ENCODE measurements around the gene QSER1.
A peak's percentile ranks its signal among the peaks of the same experiment; 100 is the strongest.
"Not testable (repeated sequence)": the region's sequence is repeated elsewhere in the genome, so short reads cannot be mapped to it uniquely, and the experiment has no call there.

The QSER1 gene

DNA sequence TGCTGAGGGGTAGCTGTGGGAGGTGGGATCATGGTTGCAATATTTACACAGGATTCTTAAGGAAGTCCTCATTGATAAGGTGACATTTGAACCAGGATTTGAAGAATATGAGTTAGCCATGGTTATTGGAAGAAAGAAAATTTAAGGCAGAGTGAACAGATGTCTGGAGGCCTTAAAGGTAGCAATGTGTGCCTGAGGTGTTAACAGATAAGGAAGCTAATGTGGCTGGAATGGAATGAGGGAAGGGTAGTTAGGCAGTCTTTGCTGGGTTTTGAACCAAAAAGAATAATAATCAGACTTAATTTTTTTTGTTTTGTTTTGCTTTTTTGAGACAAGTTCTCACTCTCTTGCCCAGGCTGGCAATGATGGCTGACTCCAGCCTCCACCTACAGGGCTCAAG is 113.4 kb downstream of the QSER1 start:
- DNase-seq, result no peak

DNA sequence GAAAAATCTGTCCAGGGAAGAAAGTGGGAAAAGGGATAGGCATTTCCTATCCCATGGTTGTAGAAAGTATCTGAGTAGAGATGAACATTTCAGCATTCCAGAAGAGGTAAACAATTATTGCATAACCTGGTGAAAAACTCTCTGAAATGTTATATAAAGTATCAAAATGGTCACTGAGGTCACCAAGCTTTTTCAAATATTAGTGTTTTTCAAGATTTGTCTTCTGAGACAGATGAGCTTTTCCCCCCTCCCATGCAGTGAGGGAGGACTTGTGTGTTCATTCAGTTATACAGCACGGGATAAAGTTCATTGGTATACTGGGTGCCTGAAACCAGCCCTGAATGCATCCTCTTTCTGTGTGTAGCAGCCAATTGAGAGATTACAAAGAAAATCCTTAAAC is 121.1 kb downstream of the QSER1 start:
- no peak for DNase-seq

DNA sequence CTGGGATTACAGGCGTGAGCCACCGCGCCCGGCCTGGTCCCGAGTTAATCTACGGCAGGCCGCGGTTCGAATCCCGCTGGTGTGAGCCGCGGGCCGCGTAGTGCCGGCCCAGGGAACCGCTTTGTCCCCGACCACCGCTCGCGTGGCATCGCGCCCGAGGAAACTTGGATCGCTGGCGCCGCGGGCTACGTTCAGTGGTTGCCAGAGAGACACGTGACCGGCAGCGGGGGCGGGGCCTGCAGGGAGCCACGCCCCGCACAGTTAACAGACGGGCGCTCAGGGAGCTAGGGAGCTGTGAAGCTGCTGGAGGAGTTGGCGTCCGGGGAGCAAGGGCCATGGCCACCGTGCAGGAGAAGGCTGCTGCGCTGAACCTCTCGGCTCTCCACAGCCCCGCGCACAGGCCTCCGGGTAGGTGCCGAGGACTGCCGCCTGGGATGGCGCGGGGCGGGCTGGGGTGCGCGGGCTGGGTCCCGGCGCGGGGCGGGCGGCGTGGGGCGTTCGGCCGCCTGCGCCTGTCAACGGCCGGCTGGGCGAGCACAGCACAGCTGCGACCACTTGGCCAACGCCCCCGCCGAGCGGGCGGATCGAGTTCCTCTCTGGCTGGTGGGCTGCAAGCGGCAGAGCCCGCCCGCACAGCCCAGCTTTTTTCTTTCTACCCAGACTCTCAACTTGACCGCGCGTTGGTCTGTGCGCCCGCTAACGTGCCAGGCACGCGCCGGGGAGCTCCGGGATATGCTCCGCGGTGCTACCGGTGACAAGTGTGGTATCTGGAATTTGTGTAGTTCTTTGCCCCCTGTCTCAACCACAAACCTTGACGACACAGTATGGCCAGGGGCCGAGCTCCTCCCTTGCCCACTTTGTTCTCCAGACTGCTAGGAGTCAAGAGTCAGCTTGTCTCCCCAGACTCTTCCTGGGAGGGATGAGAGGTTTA is 123.3 kb downstream of the QSER1 start, which contains the start of gene DEPDC7:
DEPDC7 (plus strand) TSS at position 258 of the 931 bp plus-strand sequence; CDS start at position 336, 78 bp downstream.
- DNase-seq, result peak; percentile 69 to 87

DNA sequence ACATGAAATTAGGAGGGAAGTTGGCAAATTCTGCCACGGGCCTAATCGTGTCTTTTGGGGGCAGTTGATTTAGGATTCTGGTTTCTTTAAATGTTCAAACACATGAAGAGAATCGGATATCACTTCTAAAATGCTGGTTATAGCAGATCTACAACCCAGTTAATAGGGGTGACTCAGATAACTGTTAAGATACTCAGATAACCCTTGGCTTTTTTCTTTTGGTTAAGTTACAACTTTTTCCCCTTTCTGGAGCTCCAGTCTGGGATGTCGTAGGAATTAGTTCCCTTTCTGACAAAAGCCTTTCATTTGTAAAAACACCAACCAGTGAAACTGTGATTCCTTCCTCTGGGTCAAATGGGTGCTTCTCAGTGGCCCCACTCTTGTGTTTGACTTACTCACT is 124.0 kb downstream of the QSER1 start:
- no peak for DNase-seq

DNA sequence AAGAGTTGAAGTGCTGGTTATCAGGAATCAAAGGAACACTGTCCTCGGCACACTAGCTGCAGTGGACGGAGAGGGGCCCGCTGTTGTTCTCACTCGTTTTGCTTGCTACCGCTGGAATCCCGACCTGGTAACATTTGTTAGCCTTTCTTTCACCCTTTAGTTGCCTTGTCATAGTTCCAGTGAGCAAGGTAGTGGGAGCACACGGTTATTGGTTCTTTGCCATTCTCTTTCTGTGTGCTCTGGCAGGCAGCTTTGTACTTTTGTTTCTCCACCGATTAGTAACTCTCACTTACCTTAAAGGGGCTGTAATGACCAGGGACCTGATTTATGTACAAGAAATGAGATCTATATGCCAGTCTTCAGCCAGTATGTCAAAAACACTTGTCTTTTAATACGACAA is 124.9 kb downstream of the QSER1 start:
- DNase-seq, result no peak

DNA sequence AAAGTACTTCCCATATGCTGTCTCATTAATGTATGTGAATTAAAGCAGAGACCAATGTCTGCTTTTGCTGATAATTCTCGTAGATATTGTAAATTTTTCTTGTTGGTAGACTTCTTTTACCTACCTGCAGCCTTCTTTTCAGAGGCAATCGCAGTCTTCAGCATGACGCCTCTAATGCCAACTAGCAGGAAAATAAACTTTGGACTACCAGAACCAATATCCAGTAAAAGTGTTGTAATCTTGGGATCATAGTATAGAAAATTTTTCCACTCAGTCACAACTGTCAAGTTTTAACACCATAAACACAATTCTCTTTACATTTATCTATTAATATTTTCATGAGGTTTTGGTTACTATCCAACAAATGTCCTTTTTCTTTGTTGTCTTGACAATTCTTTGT is 125.4 kb downstream of the QSER1 start:
- no peak for DNase-seq

DNA sequence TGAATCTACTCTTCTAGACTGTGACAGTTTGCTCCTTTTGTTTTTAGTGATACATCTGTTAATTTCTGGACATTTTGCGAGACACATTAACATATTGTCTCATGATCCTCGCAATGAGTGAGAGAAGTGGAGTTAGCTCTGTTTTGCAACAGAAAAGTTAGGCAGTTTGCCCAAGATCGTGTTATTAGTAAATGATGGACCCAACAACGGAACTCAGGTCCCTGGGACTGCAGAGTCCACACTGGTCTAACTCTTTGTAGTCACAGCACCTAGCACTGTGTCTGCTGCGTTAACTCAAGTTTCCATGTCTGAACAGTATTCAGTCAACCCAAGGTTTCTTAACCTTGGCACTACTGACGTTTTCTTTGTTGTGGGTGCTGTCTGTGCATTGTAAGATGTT is 126.2 kb downstream of the QSER1 start:
- DNase-seq, result peak in 1 of 2 experiments; percentile 2

DNA sequence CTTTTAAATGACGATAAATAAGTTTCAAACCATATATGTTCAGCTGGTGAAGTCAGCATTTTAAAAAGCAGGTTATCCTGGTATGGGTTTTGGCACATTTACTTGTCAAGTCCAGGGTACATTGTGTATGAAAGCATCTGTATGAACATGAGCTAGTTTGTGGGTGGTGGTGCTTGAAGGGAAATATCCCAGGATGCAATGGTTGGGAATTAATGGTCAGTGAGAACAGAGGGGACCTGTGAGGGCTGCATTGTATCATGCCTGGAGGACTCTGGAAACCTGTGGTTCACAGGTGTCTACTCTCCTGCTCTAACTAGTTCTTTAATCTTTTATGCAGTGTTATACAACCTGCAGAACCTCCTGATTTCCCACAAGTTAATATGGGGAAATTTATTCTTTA is 128.9 kb downstream of the QSER1 start:
- DNase-seq, result no peak

DNA sequence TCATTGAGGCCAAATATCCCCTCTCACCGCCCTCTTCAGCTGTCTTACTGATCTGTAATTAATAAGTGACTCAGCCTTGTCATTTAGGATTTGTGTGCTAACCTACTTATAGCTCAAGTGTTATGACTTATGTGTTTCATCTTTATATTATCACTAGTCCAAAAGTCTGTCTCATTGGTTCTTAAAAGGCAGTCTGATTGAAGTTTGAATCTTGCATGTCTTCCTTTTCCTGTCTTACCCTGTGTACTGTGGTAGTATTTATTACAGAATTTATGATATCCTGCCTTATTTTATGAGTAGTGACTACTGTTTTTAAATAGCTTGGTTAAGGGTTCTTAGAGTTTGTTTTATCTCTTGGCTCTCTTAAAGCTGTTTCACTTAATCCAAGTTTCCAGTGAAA is 129.3 kb downstream of the QSER1 start:
- DNase-seq, result peak; percentile 24 to 79

DNA sequence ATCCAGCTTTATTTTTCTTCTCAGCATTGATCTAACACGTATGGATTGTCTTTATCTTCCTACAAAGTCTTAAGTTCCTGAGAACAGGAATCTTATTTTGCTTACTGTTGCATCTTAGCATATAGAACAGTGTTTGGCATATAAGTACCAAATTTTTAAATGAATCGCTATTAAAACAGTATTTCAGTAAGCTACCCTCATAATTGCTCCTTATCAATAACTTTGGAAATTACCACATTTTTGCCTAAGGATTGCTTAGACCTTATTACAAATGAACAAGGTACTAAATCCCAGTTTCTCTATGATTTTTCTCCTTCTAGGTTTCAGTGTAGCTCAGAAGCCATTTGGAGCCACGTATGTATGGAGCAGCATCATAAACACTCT is 132.7 kb downstream of the QSER1 start:
- DNase-seq, result no peak

DNA sequence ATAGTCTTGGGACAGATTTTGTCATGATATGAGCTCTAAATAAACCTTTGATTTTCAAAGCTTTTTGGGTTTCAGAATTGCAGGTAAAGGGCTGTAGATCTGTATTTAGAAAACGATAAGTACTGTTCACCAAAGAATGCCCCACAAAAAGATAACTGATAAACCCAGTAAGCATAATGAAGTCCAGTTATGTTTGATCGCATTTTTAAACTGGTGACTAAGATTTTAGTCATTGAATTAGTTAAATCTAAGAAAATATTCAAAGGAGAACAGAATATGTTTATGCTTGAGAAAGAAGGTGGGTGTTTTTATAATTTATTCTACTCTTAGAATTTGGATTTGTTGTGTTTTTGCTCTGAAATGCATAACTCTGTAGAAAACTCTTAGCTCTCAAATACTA is 134.6 kb downstream of the QSER1 start:
- DNase-seq, result no peak

DNA sequence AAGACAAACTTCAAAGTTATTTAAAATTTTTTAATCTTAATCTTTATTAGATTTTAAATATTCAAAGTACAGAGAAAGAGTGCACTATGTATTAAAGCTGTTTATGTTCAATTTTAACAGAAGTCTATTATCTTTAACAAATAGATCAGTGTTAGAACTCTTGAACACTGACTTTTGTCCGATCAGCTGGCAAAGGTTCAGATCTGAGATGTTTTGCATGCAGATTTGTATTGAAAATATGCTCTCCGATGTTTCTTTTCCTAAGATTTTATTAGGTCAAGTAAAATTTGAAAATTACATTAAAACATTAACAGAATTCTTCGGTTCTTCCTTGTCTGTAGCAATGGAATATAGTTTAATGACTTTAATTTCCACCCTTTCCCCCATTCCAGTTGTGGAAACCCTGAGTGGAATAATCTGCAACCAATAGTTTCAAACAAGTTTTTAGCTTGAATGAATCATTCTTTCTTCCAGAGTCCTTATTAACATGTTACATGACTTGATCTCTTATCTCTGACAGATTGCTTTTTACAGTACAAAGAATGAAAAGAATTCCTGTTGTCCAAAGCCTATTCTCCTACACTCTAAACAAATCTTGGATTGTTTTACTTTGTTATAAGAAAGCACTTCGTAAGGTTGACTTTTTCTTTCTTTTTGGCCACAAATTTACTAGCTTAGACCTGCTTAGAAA is 135.4 kb downstream of the QSER1 start:
- no peak for DNase-seq

DNA sequence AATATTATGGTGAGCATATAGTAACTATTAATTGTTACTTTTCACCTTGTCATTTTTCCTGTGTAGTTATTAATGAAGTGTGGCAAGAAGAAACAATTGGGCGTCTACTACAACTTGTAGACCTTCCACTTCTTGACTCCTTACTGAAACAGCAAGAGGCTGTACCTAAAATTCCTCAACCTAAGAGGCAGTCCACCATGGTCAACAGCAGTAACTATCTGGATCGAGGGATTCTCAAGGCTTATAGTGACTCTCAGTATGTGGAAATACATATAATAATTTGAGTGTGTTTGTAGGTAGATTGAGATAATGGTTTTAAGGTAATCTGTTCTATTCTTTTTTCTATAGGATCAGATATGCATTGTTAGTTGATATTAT is 135.9 kb downstream of the QSER1 start:
- no peak for DNase-seq

DNA sequence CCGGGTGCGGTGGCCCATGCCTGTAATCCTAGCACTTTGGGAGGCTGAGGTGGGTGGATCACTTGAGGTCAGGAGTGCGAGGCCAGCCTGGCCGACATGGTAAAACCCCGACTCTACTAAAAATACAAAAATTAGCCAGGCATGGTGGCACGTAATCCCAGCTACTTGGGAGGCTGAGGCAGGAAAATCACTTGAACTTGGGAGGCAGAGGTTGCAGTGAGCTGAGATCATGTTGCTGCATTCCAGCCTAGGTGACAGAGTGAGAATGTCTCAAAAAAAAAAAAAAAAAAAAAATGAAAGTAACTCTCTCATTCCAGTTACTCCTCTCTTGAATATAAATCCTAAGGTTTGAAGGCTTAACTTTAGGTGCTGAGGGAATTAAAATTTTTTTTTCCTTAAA is 136.6 kb downstream of the QSER1 start:
- not testable (repeated sequence) for DNase-seq

All from NCI-H524 (cell line).